ENCODE data around the gene ALOX15. TPM values are rescaled to one million over a fixed set of nuclear protein-coding genes. Genes with fewer than 3 reads are reported as not detected.
A peak's percentile ranks its signal among the peaks of the same experiment; 100 is the strongest.

ALOX15 gene
- total RNA-seq, 1 experiment from 2014 or later: 0.31 TPM

GRCh38 chr17:4583206-4583605, 58.3 kb downstream of the ALOX15 start:
- Histone ChIP-seq H4K5ac (ENCODE audit: insufficient read length, low read depth, low read length) (no peak overlapping the region), H3K79me1 (ENCODE audit: insufficient read depth, low read depth, low read length, poor library complexity, severe bottlenecking) (no peaks in the 10 kb centered on the region), H3K4me1 (ENCODE audit: insufficient read depth, low read length) (no peaks in the 10 kb centered on the region; the same call in 1 of the 2 replicates), H4K8ac (replicated peaks; ENCODE audit: insufficient read length, low read depth, low read length) (no peak overlapping the region), H3K27me3 (ENCODE audit: insufficient read depth, low read length) (peaks cover 23% of the 10 kb centered on the region; the same call in 1 of the 2 replicates), H3K79me2 (ENCODE audit: insufficient read depth, low read length) (no peaks in the 10 kb centered on the region), H2BK20ac (ENCODE audit: low read depth, low read length, poor library complexity, severe bottlenecking) (no peak overlapping the region), H3K14ac (ENCODE audit: insufficient read depth, low read length) (no peak overlapping the region), H4K20me1 (ENCODE audit: control insufficient read depth, insufficient read depth, insufficient read length) (peaks cover 2% of the 10 kb centered on the region), H3K56ac (ENCODE audit: insufficient read length, low read depth, low read length) (no peak overlapping the region), H4K91ac (ENCODE audit: insufficient read length, low read depth, low read length) (no peak overlapping the region), H2BK120ac (ENCODE audit: low read depth, low read length, poor library complexity, severe bottlenecking) (no peak overlapping the region), H2AFZ (ENCODE audit: low read length) (no peak overlapping the region), H3K4ac (ENCODE audit: low read depth, low read length) (no peak overlapping the region), H3K23me2 (ENCODE audit: insufficient read length, low read depth, low read length, poor library complexity, severe bottlenecking) (peaks cover 10% of the 10 kb centered on the region), H2BK15ac (ENCODE audit: low read depth, low read length) (no peak overlapping the region), H2BK12ac (ENCODE audit: insufficient read length, low read depth, low read length) (no peak overlapping the region), H3K23ac (ENCODE audit: insufficient read length, low read depth, low read length) (no peak overlapping the region), H2AK5ac (ENCODE audit: insufficient read length, low read length) (no peak overlapping the region), H2BK5ac (ENCODE audit: insufficient read length, low read length) (no peak overlapping the region), H3K27ac (ENCODE audit: insufficient read length, low read depth, low read length) (no peak overlapping the region), H3K9ac (ENCODE audit: extremely low read depth, insufficient read length, low read length) (no peak overlapping the region), H3K4me2 (ENCODE audit: insufficient read depth, insufficient read length, low read length) (peak overlapping the region; percentile 77), H3K9me3 (ENCODE audit: control insufficient read depth, low read depth, low read length) (no peaks in the 10 kb centered on the region), H3K18ac (ENCODE audit: insufficient read length, low read depth, low read length) (no peak overlapping the region), H3T11ph (ENCODE audit: low read length) (no peak overlapping the region)
- TF ChIP-seq, protein P1, sequence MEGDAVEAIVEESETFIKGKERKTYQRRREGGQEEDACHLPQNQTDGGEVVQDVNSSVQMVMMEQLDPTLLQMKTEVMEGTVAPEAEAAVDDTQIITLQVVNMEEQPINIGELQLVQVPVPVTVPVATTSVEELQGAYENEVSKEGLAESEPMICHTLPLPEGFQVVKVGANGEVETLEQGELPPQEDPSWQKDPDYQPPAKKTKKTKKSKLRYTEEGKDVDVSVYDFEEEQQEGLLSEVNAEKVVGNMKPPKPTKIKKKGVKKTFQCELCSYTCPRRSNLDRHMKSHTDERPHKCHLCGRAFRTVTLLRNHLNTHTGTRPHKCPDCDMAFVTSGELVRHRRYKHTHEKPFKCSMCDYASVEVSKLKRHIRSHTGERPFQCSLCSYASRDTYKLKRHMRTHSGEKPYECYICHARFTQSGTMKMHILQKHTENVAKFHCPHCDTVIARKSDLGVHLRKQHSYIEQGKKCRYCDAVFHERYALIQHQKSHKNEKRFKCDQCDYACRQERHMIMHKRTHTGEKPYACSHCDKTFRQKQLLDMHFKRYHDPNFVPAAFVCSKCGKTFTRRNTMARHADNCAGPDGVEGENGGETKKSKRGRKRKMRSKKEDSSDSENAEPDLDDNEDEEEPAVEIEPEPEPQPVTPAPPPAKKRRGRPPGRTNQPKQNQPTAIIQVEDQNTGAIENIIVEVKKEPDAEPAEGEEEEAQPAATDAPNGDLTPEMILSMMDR (conservative IDR thresholded peaks at IDR 0.05): no peak
- no peak for DNase-seq
- H3K27me3 Mint-ChIP-seq (ENCODE audit: low read depth): peaks cover 69% of the 10 kb centered on the region
- peaks cover 21 to 32% of the 10 kb centered on the region in 2 experiments for H3K4me1 Mint-ChIP-seq
- H3K36me3 Mint-ChIP-seq (ENCODE audit: insufficient read depth in 1 of 3, low read depth in 3 of 3): peaks cover 0 to under 1% (median 0%) of the 10 kb centered on the region in 3 experiments; a peak in 1 of 7 replicates
- WGBS (ENCODE audit: extremely low coverage, insufficient read length, low lambda C conversion rate): no CpG with 5 or more reads among the region's 3 CpGs
- H3K9me3 Mint-ChIP-seq: no peaks in the 10 kb centered on the region
- no peak overlapping the region for H3K27ac Mint-ChIP-seq
- H3K4me3 Mint-ChIP-seq: peak overlapping the region; percentile 71 to 90; a peak in 3 of 5 replicates
